ENCODE data around the gene RBBP5. TPM values are rescaled to one million over a fixed set of nuclear protein-coding genes. Genes with fewer than 3 reads are reported as not detected.

RBBP5 gene
- total RNA-seq (2021), result 18.5 to 23.8 TPM (median 20.1 TPM) in 3 replicates
- Bru-seq, nascent RNA, result percentile 88 among the genes with signal in this experiment
- long read RNA-seq, experiment 1, full-length matches to known transcripts, result 49 of 83 reads
- long read RNA-seq, experiment 1, partial matches to known transcripts, result 12 of 83 reads
- long read RNA-seq, experiment 1, other reads (novel, unspliced or antisense), result 22 of 83 reads
- long read RNA-seq, experiment 2, full-length matches to known transcripts, result 3 of 13 reads
- long read RNA-seq, experiment 2, partial matches to known transcripts, result 0 of 13 reads
- long read RNA-seq, experiment 2, other reads (novel, unspliced or antisense), result 10 of 13 reads
- long read RNA-seq, experiment 3, full-length matches to known transcripts, result 4 of 8 reads
- long read RNA-seq, experiment 3, partial matches to known transcripts, result 1 of 8 reads
- long read RNA-seq, experiment 3, other reads (novel, unspliced or antisense), result 3 of 8 reads

GRCh38 chr1:205121660-205122488 lies at the start of gene RBBP5:
Gene RBBP5, minus strand, starts transcription at chr1:205121978. Its CDS starts 105 bp downstream, at chr1:205121873.
- no peaks in the 10 kb centered on the region for H3K9me3 Mint-ChIP-seq
- peaks cover 18% of the 10 kb centered on the region for H3K4me1 Mint-ChIP-seq
- peak within 1 kb of the TSS; percentile 98 for H3K4me3 Mint-ChIP-seq
- ATAC-seq, result peak; percentile 100
- peaks cover 2% of the 10 kb centered on the region for H3K36me3 Mint-ChIP-seq
- H3K27ac Mint-ChIP-seq, result peak within 1 kb of the TSS; percentile 100
- CTCF ChIA-PET, result interaction anchor here (0.7 to 3.4 kb wide), 12 partner anchors 19 to 326 kb away, joined by 3 to 28 read pairs (median 4); partner anchors contain the start of gene TMCC2
- DNase-seq (ENCODE audit: low spot score), result peak; percentile 96
- H3K27me3 Mint-ChIP-seq (ENCODE audit: low read depth), result no peaks in the 10 kb centered on the region; the same call in 1 of the 2 replicates
- POLR2A ChIA-PET, result interaction anchor here (0.5 to 2.2 kb wide), 5 partner anchors 25 to 606 kb away, joined by 3 to 9 read pairs (median 4); partner anchors contain the start of genes MDM4 and TMCC2
- 0 out of 2 replicates have a peak, but pooled peaks have one; percentile 57 for TF ChIP-seq ZNF232 (CRISPR knock-in tag; IDR thresholded peaks at IDR 0.05)
- TF ChIP-seq, protein P1, sequence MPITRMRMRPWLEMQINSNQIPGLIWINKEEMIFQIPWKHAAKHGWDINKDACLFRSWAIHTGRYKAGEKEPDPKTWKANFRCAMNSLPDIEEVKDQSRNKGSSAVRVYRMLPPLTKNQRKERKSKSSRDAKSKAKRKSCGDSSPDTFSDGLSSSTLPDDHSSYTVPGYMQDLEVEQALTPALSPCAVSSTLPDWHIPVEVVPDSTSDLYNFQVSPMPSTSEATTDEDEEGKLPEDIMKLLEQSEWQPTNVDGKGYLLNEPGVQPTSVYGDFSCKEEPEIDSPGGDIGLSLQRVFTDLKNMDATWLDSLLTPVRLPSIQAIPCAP (CRISPR knock-in tag; IDR thresholded peaks at IDR 0.05), result peak; percentile 27; the same call in 1 of the 2 replicates
- no peak for TF ChIP-seq IRF2 (CRISPR knock-in tag; IDR thresholded peaks at IDR 0.05; ENCODE audit: borderline replicate concordance, low read depth)
- peak; percentile 75; the same call in 1 of the 2 replicates for TF ChIP-seq TEAD4 (CRISPR knock-in tag; IDR thresholded peaks at IDR 0.05)
- TF ChIP-seq ESRRA (CRISPR knock-in tag; IDR thresholded peaks at IDR 0.05; ENCODE audit: borderline replicate concordance), result no peak
- peak; percentile 87 for TF ChIP-seq ETV6 (CRISPR knock-in tag; IDR thresholded peaks at IDR 0.05)
- no peak for TF ChIP-seq MXD4 (CRISPR knock-in tag; IDR thresholded peaks at IDR 0.05; ENCODE audit: borderline replicate concordance)
- no peak for TF ChIP-seq SMAD4 (CRISPR knock-in tag; IDR thresholded peaks at IDR 0.05)
- TF ChIP-seq, protein P2, sequence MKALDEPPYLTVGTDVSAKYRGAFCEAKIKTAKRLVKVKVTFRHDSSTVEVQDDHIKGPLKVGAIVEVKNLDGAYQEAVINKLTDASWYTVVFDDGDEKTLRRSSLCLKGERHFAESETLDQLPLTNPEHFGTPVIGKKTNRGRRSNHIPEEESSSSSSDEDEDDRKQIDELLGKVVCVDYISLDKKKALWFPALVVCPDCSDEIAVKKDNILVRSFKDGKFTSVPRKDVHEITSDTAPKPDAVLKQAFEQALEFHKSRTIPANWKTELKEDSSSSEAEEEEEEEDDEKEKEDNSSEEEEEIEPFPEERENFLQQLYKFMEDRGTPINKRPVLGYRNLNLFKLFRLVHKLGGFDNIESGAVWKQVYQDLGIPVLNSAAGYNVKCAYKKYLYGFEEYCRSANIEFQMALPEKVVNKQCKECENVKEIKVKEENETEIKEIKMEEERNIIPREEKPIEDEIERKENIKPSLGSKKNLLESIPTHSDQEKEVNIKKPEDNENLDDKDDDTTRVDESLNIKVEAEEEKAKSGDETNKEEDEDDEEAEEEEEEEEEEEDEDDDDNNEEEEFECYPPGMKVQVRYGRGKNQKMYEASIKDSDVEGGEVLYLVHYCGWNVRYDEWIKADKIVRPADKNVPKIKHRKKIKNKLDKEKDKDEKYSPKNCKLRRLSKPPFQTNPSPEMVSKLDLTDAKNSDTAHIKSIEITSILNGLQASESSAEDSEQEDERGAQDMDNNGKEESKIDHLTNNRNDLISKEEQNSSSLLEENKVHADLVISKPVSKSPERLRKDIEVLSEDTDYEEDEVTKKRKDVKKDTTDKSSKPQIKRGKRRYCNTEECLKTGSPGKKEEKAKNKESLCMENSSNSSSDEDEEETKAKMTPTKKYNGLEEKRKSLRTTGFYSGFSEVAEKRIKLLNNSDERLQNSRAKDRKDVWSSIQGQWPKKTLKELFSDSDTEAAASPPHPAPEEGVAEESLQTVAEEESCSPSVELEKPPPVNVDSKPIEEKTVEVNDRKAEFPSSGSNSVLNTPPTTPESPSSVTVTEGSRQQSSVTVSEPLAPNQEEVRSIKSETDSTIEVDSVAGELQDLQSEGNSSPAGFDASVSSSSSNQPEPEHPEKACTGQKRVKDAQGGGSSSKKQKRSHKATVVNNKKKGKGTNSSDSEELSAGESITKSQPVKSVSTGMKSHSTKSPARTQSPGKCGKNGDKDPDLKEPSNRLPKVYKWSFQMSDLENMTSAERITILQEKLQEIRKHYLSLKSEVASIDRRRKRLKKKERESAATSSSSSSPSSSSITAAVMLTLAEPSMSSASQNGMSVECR (CRISPR knock-in tag; IDR thresholded peaks at IDR 0.05; ENCODE audit: borderline replicate concordance), result peak; percentile 74; the same call in 1 of the 2 replicates
- TF ChIP-seq, protein P3, sequence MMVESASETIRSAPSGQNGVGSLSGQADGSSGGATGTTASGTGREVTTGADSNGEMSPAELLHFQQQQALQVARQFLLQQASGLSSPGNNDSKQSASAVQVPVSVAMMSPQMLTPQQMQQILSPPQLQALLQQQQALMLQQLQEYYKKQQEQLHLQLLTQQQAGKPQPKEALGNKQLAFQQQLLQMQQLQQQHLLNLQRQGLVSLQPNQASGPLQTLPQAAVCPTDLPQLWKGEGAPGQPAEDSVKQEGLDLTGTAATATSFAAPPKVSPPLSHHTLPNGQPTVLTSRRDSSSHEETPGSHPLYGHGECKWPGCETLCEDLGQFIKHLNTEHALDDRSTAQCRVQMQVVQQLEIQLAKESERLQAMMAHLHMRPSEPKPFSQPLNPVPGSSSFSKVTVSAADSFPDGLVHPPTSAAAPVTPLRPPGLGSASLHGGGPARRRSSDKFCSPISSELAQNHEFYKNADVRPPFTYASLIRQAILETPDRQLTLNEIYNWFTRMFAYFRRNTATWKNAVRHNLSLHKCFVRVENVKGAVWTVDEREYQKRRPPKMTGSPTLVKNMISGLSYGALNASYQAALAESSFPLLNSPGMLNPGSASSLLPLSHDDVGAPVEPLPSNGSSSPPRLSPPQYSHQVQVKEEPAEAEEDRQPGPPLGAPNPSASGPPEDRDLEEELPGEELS (CRISPR knock-in tag; IDR thresholded peaks at IDR 0.05), result peak; percentile 64; the same call in 1 of the 2 replicates
- 0 out of 2 replicates have a peak, but pooled peaks have one; percentile 46 for TF ChIP-seq NFE2L1 (CRISPR knock-in tag; IDR thresholded peaks at IDR 0.05)
- no peak; the same call in 1 of the 2 replicates for TF ChIP-seq ATF1 (CRISPR knock-in tag; IDR thresholded peaks at IDR 0.05)
- peak; percentile 88 for TF ChIP-seq HMGXB4 (CRISPR knock-in tag; IDR thresholded peaks at IDR 0.05)
- no peak for TF ChIP-seq ZNF138 (CRISPR knock-in tag; conservative IDR thresholded peaks at IDR 0.05)
- TF ChIP-seq ATF6 (CRISPR knock-in tag; IDR thresholded peaks at IDR 0.05), result no peak
- 0 out of 2 replicates have a peak, but pooled peaks have one; percentile 52 for TF ChIP-seq ZNF416 (CRISPR knock-in tag; IDR thresholded peaks at IDR 0.05)
- TF ChIP-seq RELA (CRISPR knock-in tag; IDR thresholded peaks at IDR 0.05; ENCODE audit: borderline replicate concordance), result no peak
- no peak for TF ChIP-seq AR (CRISPR knock-in tag; IDR thresholded peaks at IDR 0.05)
- TF ChIP-seq ZNF219 (CRISPR knock-in tag; IDR thresholded peaks at IDR 0.05; ENCODE audit: borderline replicate concordance), result no peak
